ENCODE results near the gene THSD4. TPM values are rescaled to one million over a fixed set of nuclear protein-coding genes. Genes with fewer than 3 reads are reported as not detected.

Gene THSD4
- total and polyA plus RNA-seq, 9 of the 15 experiments (the other 6 are each of a cell fraction or from before 2014, with no cell fraction given): 0.04 TPM; not detected in 5

DNA sequence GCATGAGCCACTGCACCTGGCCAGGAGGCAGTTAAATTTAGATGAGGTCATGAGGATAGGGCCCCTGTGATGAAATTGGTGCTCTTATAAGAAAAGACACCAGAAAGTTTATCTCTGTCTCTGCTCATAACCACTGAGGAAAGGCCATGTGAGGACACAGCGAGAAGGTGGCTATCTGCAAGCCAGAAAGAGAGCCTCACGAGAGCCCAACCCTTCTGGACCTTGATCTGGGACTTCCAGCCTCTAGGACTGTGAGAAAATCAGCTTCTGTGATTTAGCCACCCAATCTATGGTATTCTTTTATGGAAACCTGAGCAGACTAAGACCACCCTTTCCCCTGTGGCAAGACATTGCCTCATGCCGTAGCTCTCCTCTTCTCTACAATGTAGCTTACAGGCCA, 337.6 kb downstream of the THSD4 start:
- no TSS peak for BruUV-seq (replicated peaks)
- CTCF ChIA-PET (ENCODE audit: low intra/inter-chr PET ratio): no interaction called here
- TF ChIP-seq RBM34 (IDR thresholded peaks at IDR 0.05; ENCODE audit: borderline replicate concordance, insufficient read depth, low read length): no peak
- TF ChIP-seq NCOA2 (IDR thresholded peaks at IDR 0.05; ENCODE audit: partially characterized antibody in 2 of 2): no peak
- TF ChIP-seq NR3C1 (CRISPR knock-in tag; IDR thresholded peaks at IDR 0.05): no peak
- TF ChIP-seq FOSL1 (tag; conservative IDR thresholded peaks at IDR 0.05): no peak
- no peak for TF ChIP-seq MGA (IDR thresholded peaks at IDR 0.05)
- TF ChIP-seq STAT5A (IDR thresholded peaks at IDR 0.05; ENCODE audit: borderline replicate concordance, low read length): no peak
- no peak for TF ChIP-seq ATF1 (CRISPR knock-in tag; IDR thresholded peaks at IDR 0.05)
- no peak for TF ChIP-seq ATF1 (tag; IDR thresholded peaks at IDR 0.05)
- TF ChIP-seq HOXB6 (CRISPR knock-in tag; IDR thresholded peaks at IDR 0.05; ENCODE audit: borderline replicate concordance): no peak
- TF ChIP-seq ETV5 (CRISPR knock-in tag; IDR thresholded peaks at IDR 0.05; ENCODE audit: low read depth): no peak
- TF ChIP-seq ZNF280A (IDR thresholded peaks at IDR 0.05; ENCODE audit: low read depth, partially characterized antibody): no peak

More for the DNA sequence above, 337.6 kb downstream of the THSD4 start:
- no peak for ATAC-seq
- Histone ChIP-seq H3K27ac (ENCODE audit: extremely low read depth, low read depth, low read length) (no peak overlapping the region), H3K79me2 (ENCODE audit: control insufficient read depth, insufficient read depth, low read length) (no peaks in the 10 kb centered on the region), H3K9me3 (replicated peaks; ENCODE audit: control insufficient read depth, insufficient read depth, low read depth, low read length) (no peaks in the 10 kb centered on the region), H3K4me2 (ENCODE audit: insufficient read depth, low read length) (no peak overlapping the region), H3K36me3 (ENCODE audit: control insufficient read depth, insufficient read depth, low read length) (no peaks in the 10 kb centered on the region), H3K27me3 (ENCODE audit: control insufficient read depth in 2 of 2, insufficient read depth in 2 of 2, low read length in 2 of 2) (no peaks in the 10 kb centered on the region; a peak in 1 of 5 replicates), H2AFZ (ENCODE audit: low read depth, low read length) (no peak overlapping the region), H4K20me1 (replicated peaks; ENCODE audit: control insufficient read depth, insufficient read depth, low read length) (no peaks in the 10 kb centered on the region), H3K4me3 (no peak overlapping the region), H3K9me1 (ENCODE audit: control insufficient read depth, insufficient read depth, low read length) (no peaks in the 10 kb centered on the region), H3K4me1 (replicated peaks in 1 of 2; ENCODE audit: control insufficient read depth in 2 of 2, insufficient read depth in 2 of 2, low read length in 2 of 2) (no peaks in the 10 kb centered on the region), H3K9ac (ENCODE audit: insufficient read depth in 1 of 2, low read depth in 2 of 2, low read length in 2 of 2) (no peak overlapping the region)
- in situ Hi-C loops (cut with MboI) (loop anchor here (10.0 kb wide), 1 partner anchor 1468 kb away; no protein-coding TSS in a partner anchor), intact Hi-C loops (cut with micrococcal nuclease) (no loop called here)
- no peak for DNase-seq (ENCODE audit: extremely low read depth in 1 of 4, low spot score in 3 of 4)
- POLR2A ChIA-PET: interaction anchor here (1.2 kb wide), 1 partner anchor 13 kb away, joined by 5 read pairs; no protein-coding TSS in a partner anchor
- FAIRE-seq: no peak
- WGBS (ENCODE audit: insufficient coverage, low coverage, missing lambda C conversion rate): 0% methylated on average over 3 of the region's 3 CpGs
